ENCODE data around the gene ACER3. TPM values are rescaled to one million over a fixed set of nuclear protein-coding genes. Genes with fewer than 3 reads are reported as not detected.
"Not testable (repeated sequence)": the region's sequence is repeated elsewhere in the genome, so short reads cannot be mapped to it uniquely, and the experiment has no call there.

Gene ACER3
- 5.3 and 15.3 TPM in 2 replicates for total RNA-seq (ENCODE audit: low replicate concordance)

- DNase-seq (ENCODE audit: low read depth), result peak; percentile 73
- H3K4me3 ChIP-seq (ENCODE audit: low read depth, low read length), result peak within 1 kb of the TSS; percentile 87
- TF ChIP-seq, protein P1, sequence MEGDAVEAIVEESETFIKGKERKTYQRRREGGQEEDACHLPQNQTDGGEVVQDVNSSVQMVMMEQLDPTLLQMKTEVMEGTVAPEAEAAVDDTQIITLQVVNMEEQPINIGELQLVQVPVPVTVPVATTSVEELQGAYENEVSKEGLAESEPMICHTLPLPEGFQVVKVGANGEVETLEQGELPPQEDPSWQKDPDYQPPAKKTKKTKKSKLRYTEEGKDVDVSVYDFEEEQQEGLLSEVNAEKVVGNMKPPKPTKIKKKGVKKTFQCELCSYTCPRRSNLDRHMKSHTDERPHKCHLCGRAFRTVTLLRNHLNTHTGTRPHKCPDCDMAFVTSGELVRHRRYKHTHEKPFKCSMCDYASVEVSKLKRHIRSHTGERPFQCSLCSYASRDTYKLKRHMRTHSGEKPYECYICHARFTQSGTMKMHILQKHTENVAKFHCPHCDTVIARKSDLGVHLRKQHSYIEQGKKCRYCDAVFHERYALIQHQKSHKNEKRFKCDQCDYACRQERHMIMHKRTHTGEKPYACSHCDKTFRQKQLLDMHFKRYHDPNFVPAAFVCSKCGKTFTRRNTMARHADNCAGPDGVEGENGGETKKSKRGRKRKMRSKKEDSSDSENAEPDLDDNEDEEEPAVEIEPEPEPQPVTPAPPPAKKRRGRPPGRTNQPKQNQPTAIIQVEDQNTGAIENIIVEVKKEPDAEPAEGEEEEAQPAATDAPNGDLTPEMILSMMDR (IDR thresholded peaks at IDR 0.05; ENCODE audit: insufficient read depth, low read length), result peak; percentile 55
These were observed at the start of gene ACER3 for GRCh38 chr11:76860539-76861475. Gene ACER3, plus strand, starts transcription at chr11:76860918. Its CDS starts 59 bp downstream, at chr11:76860977.

DNA sequence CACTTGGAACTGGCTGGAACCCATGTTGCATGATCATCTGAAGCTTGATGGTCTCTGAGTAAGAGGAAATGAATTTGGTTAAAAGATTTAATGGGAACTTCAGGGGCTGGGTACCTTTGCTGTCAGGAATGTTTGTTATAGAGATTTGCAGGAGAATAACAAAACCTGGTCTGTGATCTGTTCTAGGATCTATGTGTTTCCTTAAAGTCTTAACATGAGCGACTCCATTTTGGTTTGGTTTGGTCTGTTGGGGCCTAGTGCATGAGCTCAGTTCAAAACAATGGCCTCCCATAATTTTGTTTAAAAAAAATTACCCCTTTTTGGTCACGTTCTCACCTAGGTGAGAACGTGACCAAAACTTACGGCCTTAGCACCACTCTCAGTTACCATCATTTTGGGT lies 49.5 kb upstream of the ACER3 start:
- H3K4me3 ChIP-seq (ENCODE audit: low read depth, low read length), result no peak overlapping the region
- TF ChIP-seq, protein P1 (IDR thresholded peaks at IDR 0.05; ENCODE audit: insufficient read depth, low read length), result no peak
- DNase-seq (ENCODE audit: low read depth), result no peak

DNA sequence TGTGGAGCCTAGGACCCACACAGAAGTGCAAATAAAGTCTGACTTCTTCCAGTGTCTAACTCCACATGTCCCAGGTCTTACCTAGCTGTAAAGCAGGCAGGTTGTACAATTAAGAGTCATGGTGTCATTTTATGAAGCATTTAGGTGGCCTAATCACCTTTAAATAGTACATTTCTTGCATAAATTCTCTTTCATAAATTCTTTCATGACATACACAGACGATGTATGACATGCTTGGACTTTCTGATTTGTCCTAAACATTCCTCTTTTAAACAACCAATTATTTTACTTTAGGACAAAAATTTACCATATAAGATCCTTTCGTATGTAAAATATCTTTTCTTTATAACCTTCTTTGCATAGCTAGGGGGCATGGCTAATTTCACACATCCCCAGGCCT lies 46.3 kb upstream of the ACER3 start:
- TF ChIP-seq, protein P1 (IDR thresholded peaks at IDR 0.05; ENCODE audit: insufficient read depth, low read length), result no peak
- no peak for DNase-seq (ENCODE audit: low read depth)
- H3K4me3 ChIP-seq (ENCODE audit: low read depth, low read length), result no peak overlapping the region

- not testable (repeated sequence) for DNase-seq (ENCODE audit: low read depth); H3K4me3 ChIP-seq (ENCODE audit: low read depth, low read length)
These were observed 45.0 kb upstream of the ACER3 start for GRCh38 chr11:76815678-76816077.

- no peak for DNase-seq (ENCODE audit: low read depth)
- H3K4me3 ChIP-seq (ENCODE audit: low read depth, low read length), result no peak overlapping the region
- TF ChIP-seq, protein P1 (IDR thresholded peaks at IDR 0.05; ENCODE audit: insufficient read depth, low read length), result no peak
These were observed 40.5 kb upstream of the ACER3 start for GRCh38 chr11:76820184-76820566.

DNA sequence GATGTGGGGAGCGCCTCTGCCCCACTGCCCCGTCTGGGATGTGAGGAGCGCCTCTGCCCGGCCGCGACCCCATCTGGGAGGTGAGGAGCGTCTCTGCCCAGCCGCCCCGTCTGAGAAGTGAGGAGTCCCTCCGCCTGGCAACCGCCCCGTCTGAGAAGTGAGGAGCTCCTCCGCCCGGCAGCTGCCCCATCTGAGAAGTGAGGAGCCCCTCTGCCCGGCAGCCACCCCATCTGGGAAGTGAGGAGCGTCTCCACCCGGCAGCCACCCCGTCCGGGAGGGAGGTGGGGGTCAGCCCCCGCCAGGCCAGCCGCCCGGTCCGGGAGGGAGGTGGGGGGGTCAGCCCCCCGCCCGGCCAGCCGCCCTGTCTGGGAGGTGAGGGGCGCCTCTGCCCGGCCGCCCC lies 39.3 kb upstream of the ACER3 start:
- H3K4me3 ChIP-seq (ENCODE audit: low read depth, low read length); DNase-seq (ENCODE audit: low read depth): not testable (repeated sequence)

DNA sequence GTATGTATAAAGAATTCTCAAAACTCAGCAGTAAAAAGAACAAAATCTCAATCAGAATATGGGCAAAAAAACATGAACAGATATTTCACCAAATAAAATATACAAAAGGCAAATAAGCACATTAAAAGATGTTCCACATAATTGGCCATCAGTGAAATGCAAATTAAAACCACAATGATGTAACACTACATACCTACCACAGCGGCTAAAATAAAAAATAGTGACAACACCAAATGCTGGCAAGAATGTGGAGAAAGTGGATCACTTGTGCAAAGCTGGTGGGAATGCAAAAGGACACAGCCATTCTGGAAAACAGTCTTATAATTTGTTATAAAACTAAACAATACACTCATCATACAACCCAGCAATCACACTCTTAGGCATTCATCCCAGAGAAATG lies 38.3 kb upstream of the ACER3 start:
- DNase-seq (ENCODE audit: low read depth), result no peak
- H3K4me3 ChIP-seq (ENCODE audit: low read depth, low read length), result no peak overlapping the region
- TF ChIP-seq, protein P1 (IDR thresholded peaks at IDR 0.05; ENCODE audit: insufficient read depth, low read length), result no peak

All from fibroblast of the aortic adventitia (primary cell).